ENCODE data around the gene EGFL7. TPM values are rescaled to one million over a fixed set of nuclear protein-coding genes. Genes with fewer than 3 reads are reported as not detected.

Gene EGFL7
- total and polyA plus RNA-seq, 10 donors = 132 to 522 (median 187) TPM

DNA sequence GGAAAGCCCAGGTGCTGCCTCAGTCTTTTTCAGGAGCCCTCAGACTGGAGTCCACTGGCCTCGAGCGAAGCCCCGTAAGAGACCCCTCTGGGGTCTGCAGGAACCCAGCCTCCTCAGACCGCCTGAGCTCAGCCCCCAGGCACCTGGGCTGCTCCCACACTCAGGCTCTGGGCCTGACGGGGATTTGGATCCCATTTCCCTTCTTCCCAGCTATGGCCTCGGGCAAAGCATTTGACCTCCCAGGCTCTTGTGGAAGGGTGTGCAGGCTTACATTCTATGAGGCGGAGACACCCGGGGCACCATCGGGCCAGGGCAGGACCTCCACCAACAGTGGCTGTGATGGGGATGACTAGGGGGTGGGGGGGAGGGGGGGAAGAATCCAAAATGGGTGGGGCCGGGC, 20.0 kb downstream of the EGFL7 start:
- Histone ChIP-seq H3K27ac (peak overlapping the region in 6 of 8 donors; percentile 51 to 71 (median 68)), H3K4me3 (no peak overlapping the region), H3K36me3 (peaks cover 0 to 35% (median 0%) of the 10 kb centered on the region in 6 donors), H3K9me3 (no peaks in the 10 kb centered on the region), H3K4me1 (peaks cover 13 to 97% (median 76%) of the 10 kb centered on the region in 6 donors), H3K27me3 (replicated peaks in 1 of 7) (no peaks in the 10 kb centered on the region)
- TF ChIP-seq, protein P1, sequence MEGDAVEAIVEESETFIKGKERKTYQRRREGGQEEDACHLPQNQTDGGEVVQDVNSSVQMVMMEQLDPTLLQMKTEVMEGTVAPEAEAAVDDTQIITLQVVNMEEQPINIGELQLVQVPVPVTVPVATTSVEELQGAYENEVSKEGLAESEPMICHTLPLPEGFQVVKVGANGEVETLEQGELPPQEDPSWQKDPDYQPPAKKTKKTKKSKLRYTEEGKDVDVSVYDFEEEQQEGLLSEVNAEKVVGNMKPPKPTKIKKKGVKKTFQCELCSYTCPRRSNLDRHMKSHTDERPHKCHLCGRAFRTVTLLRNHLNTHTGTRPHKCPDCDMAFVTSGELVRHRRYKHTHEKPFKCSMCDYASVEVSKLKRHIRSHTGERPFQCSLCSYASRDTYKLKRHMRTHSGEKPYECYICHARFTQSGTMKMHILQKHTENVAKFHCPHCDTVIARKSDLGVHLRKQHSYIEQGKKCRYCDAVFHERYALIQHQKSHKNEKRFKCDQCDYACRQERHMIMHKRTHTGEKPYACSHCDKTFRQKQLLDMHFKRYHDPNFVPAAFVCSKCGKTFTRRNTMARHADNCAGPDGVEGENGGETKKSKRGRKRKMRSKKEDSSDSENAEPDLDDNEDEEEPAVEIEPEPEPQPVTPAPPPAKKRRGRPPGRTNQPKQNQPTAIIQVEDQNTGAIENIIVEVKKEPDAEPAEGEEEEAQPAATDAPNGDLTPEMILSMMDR (IDR thresholded peaks at IDR 0.05 in 8 of 11, conservative IDR thresholded peaks at IDR 0.05 in 3 of 11) = no peak
- TF ChIP-seq POLR2A (IDR thresholded peaks at IDR 0.05) = no peak
- TF ChIP-seq POLR2AphosphoS5 (IDR thresholded peaks at IDR 0.05) = no peak
- intact Hi-C loops (cut with DNase I; ENCODE audit: low total_unique reads) = no loop called here
- DNase-seq = no peak
- WGBS, 5 donors = 74 to 89% (median 82%) methylated on average over 7 to 10 of the region's 10 CpGs

DNA sequence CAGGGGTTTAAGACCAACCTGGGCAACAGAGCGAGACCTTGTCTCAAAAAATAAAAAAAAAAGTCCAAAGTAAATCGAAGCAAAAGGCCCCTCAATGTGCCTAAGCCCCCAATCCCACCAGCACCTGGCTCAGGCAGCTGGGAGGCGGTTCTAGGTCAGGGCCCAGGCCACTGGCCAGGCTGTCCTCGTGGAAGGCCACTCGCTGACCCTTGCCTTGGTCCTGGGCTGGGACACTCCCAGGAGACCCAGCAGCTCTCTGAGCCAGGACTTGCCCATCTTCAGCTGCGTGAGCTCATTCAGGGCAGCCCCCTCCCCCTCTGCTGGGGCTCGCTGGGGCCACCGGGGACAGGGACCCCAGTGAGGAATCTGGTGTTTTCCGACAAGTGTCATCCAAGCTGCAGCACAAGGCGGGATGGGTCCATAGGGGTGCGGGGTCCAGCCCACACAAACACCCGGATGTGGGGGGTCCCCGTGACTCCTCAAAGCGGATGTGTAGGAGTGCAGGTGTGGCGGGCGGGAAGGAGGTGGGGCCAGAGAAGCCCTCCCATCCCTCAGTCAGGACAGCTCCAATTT, 20.5 kb downstream of the EGFL7 start:
- 79 to 92% (median 83%) methylated on average over 14 to 16 of the region's 16 CpGs for WGBS, 5 donors
- Histone ChIP-seq H3K36me3 (peaks cover 0 to 29% (median 0%) of the 10 kb centered on the region in 6 donors), H3K4me3 (no peak overlapping the region), H3K4me1 (peaks cover 18 to 97% (median 77%) of the 10 kb centered on the region in 6 donors), H3K27ac (peak overlapping the region in 5 of 8 donors; percentile 14 to 71 (median 23)), H3K9me3 (no peaks in the 10 kb centered on the region), H3K27me3 (replicated peaks in 1 of 7) (no peaks in the 10 kb centered on the region)
- intact Hi-C loops (cut with DNase I; ENCODE audit: low total_unique reads) = no loop called here
- no peak for DNase-seq
- peak in 1 of 3 donors; percentile 43 for TF ChIP-seq POLR2AphosphoS5 (IDR thresholded peaks at IDR 0.05)
- TF ChIP-seq, protein P1 (IDR thresholded peaks at IDR 0.05 in 8 of 11, conservative IDR thresholded peaks at IDR 0.05 in 3 of 11) = no peak
- no peak for TF ChIP-seq POLR2A (IDR thresholded peaks at IDR 0.05)

DNA sequence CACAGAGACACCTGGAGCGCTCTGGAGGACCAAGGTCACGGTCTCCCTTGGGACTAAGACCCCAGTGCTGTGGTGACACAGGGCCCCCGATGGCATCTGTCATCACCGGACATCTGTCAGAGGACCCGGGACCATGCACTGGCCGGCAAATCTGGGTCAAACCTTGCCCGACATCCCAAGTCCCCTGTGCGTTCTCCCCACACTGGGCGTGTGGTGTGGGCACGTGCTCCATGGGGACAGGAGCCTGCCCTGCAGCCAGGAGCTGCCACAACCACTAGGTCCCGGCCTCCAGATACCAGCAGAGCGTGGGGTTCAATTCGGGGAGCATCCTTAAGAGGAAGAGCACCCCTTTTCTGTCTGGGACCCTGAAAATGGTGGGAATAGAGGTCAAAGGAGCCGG, 21.0 kb downstream of the EGFL7 start:
- H3K27me3 ChIP-seq (replicated peaks in 1 of 7) = no peaks in the 10 kb centered on the region
- TF ChIP-seq, protein P1 (IDR thresholded peaks at IDR 0.05 in 8 of 11, conservative IDR thresholded peaks at IDR 0.05 in 3 of 11) = no peak
- TF ChIP-seq POLR2AphosphoS5 (IDR thresholded peaks at IDR 0.05) = no peak
- TF ChIP-seq POLR2A (IDR thresholded peaks at IDR 0.05) = no peak
- peaks cover 0 to 28% (median 0%) of the 10 kb centered on the region in 6 donors for H3K36me3 ChIP-seq
- H3K9me3 ChIP-seq = no peaks in the 10 kb centered on the region
- DNase-seq = no peak
- intact Hi-C loops (cut with DNase I; ENCODE audit: low total_unique reads) = no loop called here
- H3K4me3 ChIP-seq = no peak overlapping the region
- H3K4me1 ChIP-seq = peaks cover 20 to 97% (median 76%) of the 10 kb centered on the region in 6 donors
- 79 to 93% (median 90%) methylated on average over 4 to 14 of the region's 14 CpGs for WGBS, 5 donors
- H3K27ac ChIP-seq = peak overlapping the region in 1 of 8 donors; percentile 66

DNA sequence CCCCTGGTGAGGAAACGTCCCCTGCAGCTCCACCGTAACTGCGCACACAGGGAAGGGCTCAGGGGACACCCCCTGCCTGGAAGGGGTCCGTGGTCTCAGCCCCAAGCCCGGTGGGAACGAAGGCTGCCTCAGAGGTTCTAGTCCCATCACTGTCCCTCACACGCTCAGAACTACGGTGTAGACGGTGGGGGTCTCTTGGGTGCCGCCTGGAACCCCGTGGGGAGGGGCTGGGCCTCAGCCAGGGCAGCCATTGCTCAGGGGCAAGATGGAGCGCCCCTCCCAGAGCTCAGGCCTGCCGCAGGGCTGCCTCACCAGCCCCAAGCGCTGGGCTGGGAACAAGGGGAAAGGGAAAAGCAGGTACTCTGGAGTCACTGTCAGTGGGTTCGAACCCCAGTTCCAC, 21.6 kb downstream of the EGFL7 start:
- Histone ChIP-seq H3K4me3 (peak overlapping the region in 1 of 8 donors; percentile 78), H3K27ac (no peak overlapping the region), H3K4me1 (peaks cover 20 to 94% (median 71%) of the 10 kb centered on the region in 6 donors), H3K9me3 (no peaks in the 10 kb centered on the region), H3K36me3 (peaks cover 0 to 28% (median 0%) of the 10 kb centered on the region in 6 donors), H3K27me3 (replicated peaks in 1 of 7) (no peaks in the 10 kb centered on the region)
- 77 to 97% (median 88%) methylated on average over 6 to 15 of the region's 15 CpGs for WGBS, 5 donors
- TF ChIP-seq POLR2A (IDR thresholded peaks at IDR 0.05) (no peak), POLR2AphosphoS5 (IDR thresholded peaks at IDR 0.05) (no peak)
- TF ChIP-seq, protein P1 (IDR thresholded peaks at IDR 0.05 in 8 of 11, conservative IDR thresholded peaks at IDR 0.05 in 3 of 11) = no peak
- intact Hi-C loops (cut with DNase I; ENCODE audit: low total_unique reads) = no loop called here
- no peak for DNase-seq
